DND-41 (cell line): ENCODE results near the gene ACTG1.

Experiments used
- ATAC-seq: fragments of 200-7000 bp; cut with Tn5 transposase; 3 replicates; pipeline ENCODE4 v1.9.1; 2021; ENCODE audit warnings: low read depth; ENCODE audit not compliant: insufficient read depth
- DNase-seq: peaks from one replicate; pipeline ENCODE4 v3.0.0-alpha.2; 2020
- H2AFZ ChIP-seq: 2 replicates; pipeline ENCODE4 v1.6.0; 2012; ENCODE audit warnings: low read depth, low read length
- H3K27ac ChIP-seq: 2 replicates; pipeline ENCODE4 v1.5.1; 2012; ENCODE audit warnings: low read length, inconsistent platforms
- H3K27me3 ChIP-seq: fragments of 200-600 bp; sonication (generic); 2 replicates; pipeline ENCODE4 v1.6.0; 2012; ENCODE audit warnings: low read length, mild to moderate bottlenecking, inconsistent platforms; ENCODE audit not compliant: insufficient read depth, poor library complexity
- H3K36me3 ChIP-seq: 2 replicates; pipeline ENCODE4 v1.5.1; 2012; ENCODE audit warnings: low read length, inconsistent platforms; ENCODE audit not compliant: insufficient read depth
- H3K4me1 ChIP-seq: 2 replicates; pipeline ENCODE4 v1.5.1; 2012; ENCODE audit warnings: mild to moderate bottlenecking, low read length; ENCODE audit not compliant: insufficient read depth
- H3K4me2 ChIP-seq: 2 replicates; pipeline ENCODE4 v1.6.0; 2012; ENCODE audit warnings: mild to moderate bottlenecking, moderate library complexity, low read length, inconsistent platforms; ENCODE audit not compliant: insufficient read depth
- H3K4me3 ChIP-seq, 2 experiments: fragments of 200-600 bp in 1 of 2; shearing (Covaris generic) in 1 of 2; 2 replicates each; pipeline ENCODE4 v1.5.1; 2012 to 2016; ENCODE audit warnings: inconsistent platforms in 2 of 2, low read length in 2 of 2, mild to moderate bottlenecking in 2 of 2, low read depth in 1 of 2, moderate library complexity in 1 of 2
- H3K79me2 ChIP-seq: 2 replicates; pipeline ENCODE4 v1.6.0; 2012; ENCODE audit warnings: low read length, inconsistent platforms; ENCODE audit not compliant: insufficient read depth
- H3K9ac ChIP-seq: 2 replicates; pipeline ENCODE4 v1.6.0; 2012; ENCODE audit warnings: low read depth, mild to moderate bottlenecking, inconsistent platforms, low read length, moderate library complexity
- H3K9me3 ChIP-seq: 2 replicates; pipeline ENCODE4 v1.5.1; 2012; ENCODE audit warnings: low read length, moderate library complexity, mild to moderate bottlenecking, inconsistent platforms; ENCODE audit not compliant: insufficient read depth, severe bottlenecking
- H4K20me1 ChIP-seq: 2 replicates; pipeline ENCODE4 v1.6.0; 2012; ENCODE audit warnings: low read length; ENCODE audit not compliant: insufficient read depth
- EZH2 ChIP-seq: IDR thresholded peaks from 3 replicates; pipeline ENCODE4 v1.6.1; 2012; ENCODE audit warnings: borderline replicate concordance, low read depth, mild to moderate bottlenecking, moderate library complexity, low read length, inconsistent platforms; ENCODE audit not compliant: severe bottlenecking
- TF ChIP-seq, protein P1 (sequence below): IDR thresholded peaks from 2 replicates; pipeline ENCODE4 v1.5.1; 2012; ENCODE audit warnings: borderline replicate concordance, low read length, moderate library complexity, mild to moderate bottlenecking; ENCODE audit not compliant: poor library complexity, severe bottlenecking; ENCODE audit errors: extremely low read depth

Gene ACTG1

DNA sequence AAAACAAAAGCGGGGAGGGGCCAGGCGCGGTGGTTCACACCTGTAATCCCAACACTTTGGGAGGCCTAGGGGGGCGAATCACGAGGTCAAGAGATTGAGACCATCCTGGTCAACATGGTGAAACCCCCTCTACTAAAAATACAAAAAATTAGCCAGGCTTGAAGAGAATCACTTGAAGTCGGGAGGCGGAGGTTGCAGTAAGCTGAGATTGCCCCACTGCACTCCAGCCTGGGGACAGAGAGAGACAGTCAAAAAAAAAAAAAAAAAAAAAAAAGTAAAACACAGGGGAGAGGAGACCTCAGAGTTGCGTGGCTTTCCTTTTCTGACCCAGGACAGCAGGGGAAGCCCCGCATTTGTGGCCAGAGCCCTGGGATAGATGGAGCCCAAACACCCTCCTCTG, 19.9 kb downstream of the ACTG1 start:
- Histone ChIP-seq H3K27ac (no peak overlapping the region), H2AFZ (no peak overlapping the region), H3K4me2 (no peak overlapping the region), H3K9ac (no peak overlapping the region), H3K36me3 (no peaks in the 10 kb centered on the region), H3K9me3 (no peaks in the 10 kb centered on the region), H3K27me3 (no peaks in the 10 kb centered on the region), H3K4me1 (peaks cover 15% of the 10 kb centered on the region), H3K79me2 (peaks cover 5% of the 10 kb centered on the region), H4K20me1 (0 out of 2 replicates have a peak, but pooled peaks cover 5% of the 10 kb centered on the region), H3K4me3 (no peak overlapping the region)
- ATAC-seq (no peak), DNase-seq (no peak)
- TF ChIP-seq EZH2, result no peak
- TF ChIP-seq, protein P1, sequence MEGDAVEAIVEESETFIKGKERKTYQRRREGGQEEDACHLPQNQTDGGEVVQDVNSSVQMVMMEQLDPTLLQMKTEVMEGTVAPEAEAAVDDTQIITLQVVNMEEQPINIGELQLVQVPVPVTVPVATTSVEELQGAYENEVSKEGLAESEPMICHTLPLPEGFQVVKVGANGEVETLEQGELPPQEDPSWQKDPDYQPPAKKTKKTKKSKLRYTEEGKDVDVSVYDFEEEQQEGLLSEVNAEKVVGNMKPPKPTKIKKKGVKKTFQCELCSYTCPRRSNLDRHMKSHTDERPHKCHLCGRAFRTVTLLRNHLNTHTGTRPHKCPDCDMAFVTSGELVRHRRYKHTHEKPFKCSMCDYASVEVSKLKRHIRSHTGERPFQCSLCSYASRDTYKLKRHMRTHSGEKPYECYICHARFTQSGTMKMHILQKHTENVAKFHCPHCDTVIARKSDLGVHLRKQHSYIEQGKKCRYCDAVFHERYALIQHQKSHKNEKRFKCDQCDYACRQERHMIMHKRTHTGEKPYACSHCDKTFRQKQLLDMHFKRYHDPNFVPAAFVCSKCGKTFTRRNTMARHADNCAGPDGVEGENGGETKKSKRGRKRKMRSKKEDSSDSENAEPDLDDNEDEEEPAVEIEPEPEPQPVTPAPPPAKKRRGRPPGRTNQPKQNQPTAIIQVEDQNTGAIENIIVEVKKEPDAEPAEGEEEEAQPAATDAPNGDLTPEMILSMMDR, result no peak

DNA sequence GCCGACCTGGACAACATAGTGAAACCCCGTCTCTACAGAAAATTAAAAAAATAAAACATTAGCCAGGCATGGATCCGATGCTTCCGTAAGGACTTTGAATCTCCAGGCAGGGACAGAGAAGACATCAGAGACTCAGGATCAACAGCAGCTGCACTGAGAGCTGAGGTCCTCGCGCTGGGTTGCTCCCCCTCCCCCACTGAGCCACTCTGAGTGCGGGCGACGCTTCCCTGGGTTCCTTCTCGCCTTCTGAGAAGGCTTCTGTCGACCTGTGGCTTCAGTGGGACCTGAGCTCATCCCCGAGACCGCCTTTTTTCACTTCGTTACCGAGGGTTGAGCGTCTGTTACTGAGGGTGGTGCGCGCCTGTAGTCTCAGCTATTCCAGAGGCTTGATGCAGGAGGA, 20.4 kb downstream of the ACTG1 start:
- no peak for TF ChIP-seq EZH2
- TF ChIP-seq, protein P1, result no peak
- no peaks in the 10 kb centered on the region for H3K9me3 ChIP-seq
- no peak overlapping the region for H3K4me2 ChIP-seq
- H3K27me3 ChIP-seq, result no peaks in the 10 kb centered on the region
- peaks cover 10% of the 10 kb centered on the region for H3K79me2 ChIP-seq
- DNase-seq, result no peak
- no peak overlapping the region for H3K4me3 ChIP-seq
- H4K20me1 ChIP-seq, result 0 out of 2 replicates have a peak, but pooled peaks cover 5% of the 10 kb centered on the region
- no peak overlapping the region for H2AFZ ChIP-seq
- no peak overlapping the region for H3K27ac ChIP-seq
- ATAC-seq, result no peak
- no peaks in the 10 kb centered on the region; the same call in 1 of the 2 replicates for H3K36me3 ChIP-seq
- peaks cover 20% of the 10 kb centered on the region for H3K4me1 ChIP-seq
- no peak overlapping the region for H3K9ac ChIP-seq

DNA sequence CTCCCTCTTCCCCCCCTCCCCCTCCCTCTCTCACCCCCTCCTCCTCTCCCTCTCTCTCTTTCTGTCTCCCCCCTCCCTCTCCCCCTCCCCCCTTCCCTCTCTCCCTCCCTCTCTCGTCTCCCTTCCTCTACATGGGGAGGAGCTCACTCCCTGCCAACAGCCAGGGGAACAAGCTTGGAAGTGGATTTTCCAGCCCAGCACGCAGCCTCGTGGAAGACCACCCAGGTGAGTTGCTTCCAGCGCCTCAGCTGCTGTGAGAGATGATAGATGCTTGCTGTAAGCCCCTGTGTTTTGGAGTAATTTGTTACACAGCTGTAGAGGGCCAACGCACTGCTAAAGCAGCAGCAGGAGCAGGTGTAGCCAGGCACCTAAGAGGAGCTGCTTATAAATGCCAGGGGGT, 20.8 kb downstream of the ACTG1 start:
- H3K36me3 ChIP-seq, result no peaks in the 10 kb centered on the region; the same call in 1 of the 2 replicates
- H2AFZ ChIP-seq, result no peak overlapping the region
- DNase-seq, result no peak
- no peaks in the 10 kb centered on the region for H3K27me3 ChIP-seq
- H3K4me3 ChIP-seq, result no peak overlapping the region
- H3K79me2 ChIP-seq, result peaks cover 10% of the 10 kb centered on the region
- no peak overlapping the region for H3K4me2 ChIP-seq
- H3K4me1 ChIP-seq, result peaks cover 24% of the 10 kb centered on the region
- 0 out of 2 replicates have a peak, but pooled peaks cover 5% of the 10 kb centered on the region for H4K20me1 ChIP-seq
- no peak for ATAC-seq
- TF ChIP-seq EZH2, result no peak
- TF ChIP-seq, protein P1, result no peak
- H3K27ac ChIP-seq, result no peak overlapping the region
- H3K9ac ChIP-seq, result no peak overlapping the region
- no peaks in the 10 kb centered on the region for H3K9me3 ChIP-seq
